DMS79 treated with DMSO at 0.1 percent for 48 hours (cell line): ENCODE results near the gene CHN2.

Source experiments
- DNase-seq: peaks from one replicate; lab custom pipeline; 2025; lab: John Stamatoyannopoulos, UW

CHN2 gene

GRCh38 chr7:29285444-29285793 is 90.8 kb downstream of the CHN2 start:
- no peak for DNase-seq

GRCh38 chr7:29285861-29286260 is 91.3 kb downstream of the CHN2 start:
- DNase-seq, result no peak

GRCh38 chr7:29287366-29287765 is 92.8 kb downstream of the CHN2 start:
- no peak for DNase-seq

DNA sequence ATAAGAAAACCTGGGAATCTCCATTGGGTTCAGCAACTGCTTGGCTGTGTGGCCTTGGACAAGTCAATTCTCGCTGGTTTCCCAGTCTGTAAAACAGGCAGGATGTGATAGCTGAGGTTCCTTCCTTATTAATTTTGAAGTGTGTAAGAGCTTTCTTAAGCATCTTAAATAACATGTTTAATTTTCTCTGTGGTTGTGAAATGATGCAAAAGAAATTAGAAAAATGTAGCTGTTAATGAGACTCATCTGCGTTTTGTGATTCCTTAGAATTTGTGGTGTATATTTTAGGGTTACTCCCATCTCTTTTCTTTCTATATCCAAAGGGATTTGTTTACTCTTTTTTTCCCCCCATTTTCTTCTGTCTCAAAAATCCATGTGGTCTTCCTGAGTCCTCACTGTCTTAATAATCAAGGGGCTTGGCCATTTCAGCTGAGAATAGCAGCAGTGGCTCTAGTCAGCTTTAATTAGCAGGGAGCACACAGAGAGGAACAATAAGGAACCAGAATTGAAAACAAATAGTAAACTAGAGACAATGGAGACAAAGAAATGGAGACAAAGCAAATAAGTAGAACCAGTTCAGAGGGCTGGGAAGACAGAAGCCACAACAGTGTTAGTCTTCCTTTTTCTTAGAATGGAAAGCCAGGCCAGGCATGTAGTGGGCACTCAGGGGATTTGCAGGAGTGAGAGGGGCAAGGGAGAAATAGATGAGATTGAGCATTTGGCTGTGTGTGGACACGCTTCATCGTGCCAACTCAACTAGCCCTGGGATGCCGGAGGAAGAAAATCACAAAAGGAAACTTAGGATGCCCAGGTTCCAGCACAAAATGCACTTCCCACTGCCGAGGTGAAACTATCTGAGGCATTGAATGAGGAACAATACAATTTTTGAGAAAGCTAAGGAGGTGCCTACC is 93.9 kb downstream of the CHN2 start:
- peak; percentile 61 for DNase-seq

GRCh38 chr7:29289156-29290021 is 94.8 kb downstream of the CHN2 start:
- DNase-seq, result peak; percentile 84

DNA sequence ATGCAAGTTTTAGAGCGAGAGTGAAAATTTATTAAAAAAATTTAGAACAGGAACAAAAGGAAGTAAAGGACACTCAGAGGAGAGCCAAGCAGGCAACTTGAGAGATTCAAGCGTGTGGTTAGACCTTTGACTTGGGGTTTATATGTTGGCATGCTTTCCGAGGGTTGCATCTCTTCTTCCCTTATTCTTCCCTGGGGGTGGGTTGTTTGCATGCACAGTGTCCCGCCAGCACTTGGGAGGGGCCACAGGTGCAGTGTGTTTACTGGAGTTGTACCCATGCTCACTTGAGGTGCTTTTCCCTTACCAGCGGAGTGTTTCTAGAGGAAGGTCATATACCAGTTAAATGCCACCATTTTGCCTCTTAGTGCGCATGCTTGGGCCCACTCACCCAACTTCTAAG is 96.3 kb downstream of the CHN2 start:
- DNase-seq, result no peak

DNA sequence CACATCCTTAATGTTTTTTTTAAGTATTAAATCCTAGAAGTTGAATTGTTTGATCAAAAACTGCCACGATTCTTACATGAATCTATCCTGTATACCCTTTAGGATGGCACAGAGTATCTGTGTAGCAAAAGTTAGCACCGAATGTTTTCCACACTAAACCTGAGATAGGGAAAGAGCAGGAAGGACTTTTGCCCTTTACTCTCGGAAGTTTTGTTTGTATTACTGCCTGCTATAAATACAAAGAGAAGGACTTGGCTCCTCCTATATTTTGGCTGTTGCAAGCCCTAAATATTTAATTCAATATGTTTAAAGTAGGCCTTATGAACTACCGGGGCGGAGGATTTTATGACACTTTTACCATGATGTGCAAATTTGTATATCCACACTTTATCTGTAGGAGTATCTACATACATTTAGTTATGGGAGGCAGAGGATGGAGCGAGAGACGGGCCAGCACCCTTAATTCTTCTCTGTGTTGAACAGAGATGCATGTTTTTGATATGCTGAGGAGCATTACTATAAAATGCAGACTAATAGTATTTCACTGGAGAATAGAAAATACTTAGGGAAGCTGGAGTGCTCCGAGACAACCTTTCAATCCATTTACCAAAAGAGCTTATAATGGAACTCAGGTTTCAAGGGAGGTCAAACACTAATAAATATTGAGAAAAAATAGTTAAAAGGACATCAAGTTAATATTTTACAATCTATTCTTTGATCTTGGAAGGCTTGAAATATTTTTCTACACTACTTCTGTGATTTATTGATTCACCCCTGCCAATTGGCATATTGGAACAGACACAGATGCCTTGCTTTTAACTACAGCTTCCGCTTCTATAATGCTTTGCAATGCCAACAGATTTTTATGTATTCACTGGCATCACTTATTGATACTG is 97.4 kb downstream of the CHN2 start:
- DNase-seq, result no peak

- DNase-seq, result no peak
These were observed 98.5 kb downstream of the CHN2 start for GRCh38 chr7:29292886-29293658.

DNA sequence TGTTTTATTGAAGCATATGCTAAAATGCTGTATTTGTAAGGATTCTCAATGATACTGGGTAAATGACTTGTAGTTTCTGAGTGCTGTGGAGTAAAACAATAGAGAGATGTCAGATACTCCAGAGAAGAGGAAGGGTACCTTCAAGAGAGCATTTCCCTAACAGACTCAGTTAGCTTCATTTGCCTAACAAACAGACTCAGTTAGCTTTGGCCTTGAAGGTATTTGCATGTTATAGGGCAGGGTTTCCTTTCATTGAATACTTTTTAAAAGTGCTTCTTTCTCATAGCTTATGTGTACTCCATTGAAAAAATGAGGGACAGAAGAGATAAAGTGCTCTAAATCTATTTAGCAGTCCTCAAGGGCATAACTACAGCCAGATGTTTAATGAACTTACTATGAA is 101.8 kb downstream of the CHN2 start:
- DNase-seq, result no peak

DNA sequence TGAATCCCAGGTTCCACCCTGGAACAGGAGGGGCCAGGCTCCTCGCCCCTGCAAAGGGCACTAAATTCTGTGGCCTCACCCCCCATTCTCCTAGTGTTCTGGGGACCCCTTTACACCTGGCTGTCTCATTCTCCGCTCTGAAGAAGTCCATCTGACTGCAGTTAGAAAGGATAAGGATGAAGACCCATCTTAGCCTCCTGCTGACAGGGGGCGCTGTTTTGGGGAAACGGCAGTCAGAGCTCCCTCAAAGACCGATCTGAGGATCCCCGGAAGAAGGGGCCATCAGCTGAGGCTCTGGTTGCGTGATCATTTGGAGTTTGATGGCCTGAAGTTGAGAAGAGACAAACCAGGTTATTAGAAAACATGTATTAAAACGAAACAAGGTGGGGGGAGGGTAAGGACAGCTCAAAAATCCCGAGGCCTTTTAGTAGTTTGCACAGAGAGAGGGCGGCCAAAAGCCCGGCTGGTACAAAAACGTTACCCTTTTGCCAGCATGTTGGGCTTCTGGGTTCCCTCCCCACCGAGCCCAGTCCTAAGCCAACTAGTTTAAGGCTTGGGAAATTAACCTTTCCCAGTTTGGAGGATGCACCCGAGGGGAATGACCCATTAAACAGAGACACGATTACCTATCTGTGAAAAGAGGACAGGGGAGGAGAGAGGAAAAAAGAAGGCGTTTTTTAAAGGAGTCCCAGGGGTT is 102.8 kb downstream of the CHN2 start:
- no peak for DNase-seq

- DNase-seq, result no peak
These were observed 104.5 kb downstream of the CHN2 start for GRCh38 chr7:29299086-29299485.

DNA sequence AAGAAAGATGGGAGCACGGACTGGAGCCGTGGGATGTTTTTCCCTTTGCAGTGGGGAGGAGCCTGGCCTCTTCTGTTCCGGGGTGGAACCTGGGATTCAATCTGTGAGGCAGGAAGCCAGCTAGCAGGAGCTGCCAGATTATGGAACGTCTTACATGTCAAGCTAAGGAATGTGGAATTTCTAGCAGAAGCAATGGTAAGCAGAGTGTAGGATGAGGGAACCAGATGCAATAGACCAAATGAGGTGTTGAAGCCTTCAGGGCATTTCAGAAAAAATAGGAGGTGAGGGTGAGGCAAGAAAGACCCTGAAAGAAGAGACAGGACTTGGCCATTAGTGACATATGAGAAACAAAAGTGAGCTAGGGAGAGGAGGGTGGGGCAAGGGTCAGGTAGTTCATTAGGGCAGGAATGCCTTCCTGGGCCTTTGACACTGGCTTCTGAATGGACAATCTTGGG is 105.5 kb downstream of the CHN2 start:
- DNase-seq, result no peak

- DNase-seq, result no peak
These were observed 106.1 kb downstream of the CHN2 start for GRCh38 chr7:29300649-29301048.

- no peak for DNase-seq
These were observed 108.3 kb downstream of the CHN2 start for GRCh38 chr7:29302666-29303395.

DNA sequence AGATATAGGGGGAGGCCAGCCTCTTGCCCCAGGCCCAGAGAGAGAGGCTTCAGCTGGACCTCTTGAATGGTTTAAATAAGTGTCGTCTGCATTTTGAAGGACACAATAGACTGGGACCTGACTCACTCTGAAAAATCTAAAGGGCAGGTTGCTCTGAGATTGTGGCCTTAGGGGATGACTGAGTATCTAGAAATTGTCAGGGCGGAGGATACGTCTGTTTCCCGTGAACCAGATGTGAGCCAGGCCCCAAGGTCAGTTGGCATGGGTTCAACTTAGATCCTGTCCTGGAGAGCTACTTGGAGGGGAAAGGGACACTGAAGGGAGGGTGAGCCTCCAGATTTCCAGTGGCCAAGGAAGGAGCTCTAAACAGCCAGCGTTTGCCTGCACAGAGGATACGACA is 110.2 kb downstream of the CHN2 start:
- peak; percentile 44 for DNase-seq

DNA sequence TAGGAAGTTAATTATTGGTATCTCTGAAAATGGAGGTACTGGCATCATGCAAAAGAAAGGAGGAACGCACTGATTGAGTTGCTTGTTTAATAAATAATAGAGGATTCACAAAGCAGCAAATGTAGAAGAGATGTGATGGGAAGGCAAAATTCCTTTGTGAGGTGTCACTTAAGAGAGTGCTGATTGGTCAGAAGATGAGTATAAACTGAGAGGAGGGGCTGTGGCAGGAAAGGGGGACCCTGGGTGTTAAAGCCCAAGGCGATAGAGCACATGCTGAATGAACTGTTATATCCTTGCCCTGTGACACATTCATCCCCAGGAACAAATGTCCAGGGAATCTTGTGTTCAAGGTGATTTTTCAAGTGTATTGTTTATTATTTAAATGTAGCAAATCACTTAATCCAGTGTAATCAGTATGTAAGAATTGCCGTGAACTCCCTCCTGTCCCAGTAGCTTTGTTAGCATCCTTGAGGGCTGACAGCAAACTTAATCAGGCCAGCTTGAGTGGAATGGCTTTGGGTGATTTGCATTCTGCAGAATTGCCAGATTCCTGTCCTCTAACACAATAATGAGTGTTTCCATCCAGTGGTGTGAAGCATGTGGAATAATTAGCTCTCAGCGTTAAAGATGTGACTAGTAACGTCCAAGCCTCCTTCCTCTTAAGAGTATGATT is 111.9 kb downstream of the CHN2 start:
- no peak for DNase-seq

DNA sequence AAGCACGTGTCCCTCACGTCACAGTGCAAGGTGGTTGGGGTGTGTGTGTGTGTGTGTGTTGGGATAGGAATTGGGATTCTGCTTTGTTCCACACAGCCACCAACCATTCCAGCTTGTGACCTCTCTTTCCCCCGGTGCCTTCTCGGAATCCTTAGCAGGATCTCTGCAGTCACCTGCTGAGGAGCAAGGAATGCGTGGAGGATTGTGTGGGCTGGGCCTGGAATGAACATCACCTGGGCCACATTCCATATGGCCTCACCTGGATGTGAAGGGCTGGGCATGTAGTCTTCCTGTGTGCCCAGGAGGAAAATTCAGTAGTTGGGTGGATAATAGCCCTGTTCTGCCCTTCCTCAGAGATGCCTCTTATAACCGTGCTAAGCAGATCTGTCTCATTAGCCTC is 113.8 kb downstream of the CHN2 start:
- DNase-seq, result no peak

DNA sequence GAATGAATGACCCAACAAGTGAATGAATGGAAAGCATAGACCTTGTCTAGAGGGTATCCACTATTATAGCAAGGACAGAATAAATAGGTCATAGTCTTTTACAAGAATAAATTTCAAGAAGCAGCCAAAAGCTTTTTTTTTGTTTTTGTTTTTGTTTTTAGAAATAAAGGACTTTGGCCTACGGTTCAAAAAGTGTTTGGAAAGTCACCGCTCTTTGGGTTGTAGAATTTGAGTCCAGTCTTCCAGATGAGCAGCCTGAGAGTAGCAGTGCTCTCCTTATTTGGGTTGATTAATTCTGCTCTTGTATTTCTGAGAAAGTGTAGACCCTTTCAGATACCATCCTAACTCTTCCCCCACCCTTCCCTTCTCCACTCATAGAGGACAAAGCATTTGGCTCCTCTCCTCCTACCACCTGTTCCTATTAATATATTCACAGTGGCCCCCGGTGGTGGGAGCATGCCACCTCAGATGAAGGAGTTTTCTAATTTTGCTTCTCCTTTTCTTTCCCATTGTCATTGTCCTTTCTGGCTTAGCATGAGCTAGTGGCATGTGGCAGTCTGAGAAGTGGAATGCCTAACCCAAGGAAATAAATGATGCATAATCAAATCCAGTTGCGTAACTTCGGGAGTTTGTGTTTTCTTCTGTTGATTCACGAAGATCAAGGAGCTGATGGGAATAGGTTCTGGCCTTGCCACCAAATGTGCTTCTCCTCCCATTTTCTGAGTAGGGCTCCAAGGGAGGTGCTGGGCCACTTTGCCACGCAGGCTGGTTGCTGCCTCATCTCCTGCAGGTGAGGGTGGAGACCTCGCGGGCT is 114.7 kb downstream of the CHN2 start:
- no peak for DNase-seq
